H1 (cell line): ENCODE measurements around the gene RAPH1. TPM values are rescaled to one million over a fixed set of nuclear protein-coding genes. Genes with fewer than 3 reads are reported as not detected.

Experiments
- CTCF ChIA-PET: fragments of 300-600 bp; sonication (Branson Sonifier 250); formaldehyde crosslinking; loops from one replicate; lab custom pipeline; 2021; ENCODE audit not compliant: partially characterized antibody; lab: Charles Lee
- POLR2A ChIA-PET: fragments of 300-600 bp; sonication (Branson Sonifier 250); formaldehyde crosslinking; loops from one replicate; lab custom pipeline; 2021; ENCODE audit warnings: inconsistent platforms; ENCODE audit not compliant: partially characterized antibody; lab: Charles Lee
- DNase-seq, 2 experiments: peaks; one replicate each; pipeline versions ENCODE4 v3.0.0 to v3.0.0-alpha.2; 2010 to 2022; ENCODE audit warnings: low spot score in 2 of 2, low read depth in 1 of 2, mixed read lengths in 1 of 2
- FAIRE-seq: peaks from 2 replicates; lab custom pipeline; 2011; peaks lifted over from hg19 to GRCh38; lab: Jason Lieb, UNC
- H2AFZ ChIP-seq: 2 replicates; pipeline ENCODE4 v1.8.1; 2012; ENCODE audit warnings: low read length, inconsistent platforms
- H2AK5ac ChIP-seq: 2 replicates; pipeline ENCODE4 v1.6.1; 2013; ENCODE audit warnings: low read depth, low read length
- H2BK120ac ChIP-seq: replicated peaks from 2 replicates; pipeline ENCODE3; 2013; ENCODE audit warnings: low read depth, low read length, inconsistent platforms
- H2BK12ac ChIP-seq: 2 replicates; pipeline ENCODE4 v1.6.1; 2013; ENCODE audit warnings: low read depth, low read length
- H2BK15ac ChIP-seq: 2 replicates; pipeline ENCODE4 v1.6.1; 2013; ENCODE audit warnings: low read length
- H2BK20ac ChIP-seq: 2 replicates; pipeline ENCODE4 v1.6.1; 2013; ENCODE audit warnings: low read length
- H2BK5ac ChIP-seq: 2 replicates; pipeline ENCODE4 v1.6.1; 2013; ENCODE audit warnings: low read depth, low read length
- H3K14ac ChIP-seq: 2 replicates; pipeline ENCODE4 v1.6.1; 2013; ENCODE audit warnings: inconsistent platforms; ENCODE audit not compliant: insufficient read length
- H3K18ac ChIP-seq: 2 replicates; pipeline ENCODE4 v1.6.1; 2013; ENCODE audit warnings: low read length; ENCODE audit errors: extremely low read depth
- H3K23ac ChIP-seq: 2 replicates; pipeline ENCODE4 v1.6.1; 2013; ENCODE audit warnings: inconsistent platforms; ENCODE audit not compliant: insufficient read length
- H3K23me2 ChIP-seq: 2 replicates; pipeline ENCODE4 v1.6.1; 2013; ENCODE audit warnings: low read depth, low read length
- H3K27ac ChIP-seq: 2 replicates; pipeline ENCODE4 v1.6.1; 2011; ENCODE audit warnings: low read depth, low read length, inconsistent platforms
- H3K27me3 ChIP-seq, 4 experiments: replicated peaks in 1 of 4; 1 replicate in 1 of 4; 2 replicates in 3 of 4; pipeline versions ENCODE4 v1.6.1 to v1.8.1; 2011 to 2013; ENCODE audit warnings: low read length in 3 of 4, mild to moderate bottlenecking in 3 of 4, inconsistent platforms in 2 of 4, mixed read lengths in 2 of 4, moderate library complexity in 1 of 4; ENCODE audit not compliant: control insufficient read depth in 3 of 4, insufficient read depth in 3 of 4; ENCODE audit errors: extremely low read depth in 1 of 4
- H3K36me3 ChIP-seq, 4 experiments: 2 replicates each; pipeline versions ENCODE4 v1.6.1 to v1.8.1; 2011 to 2013; ENCODE audit warnings: mild to moderate bottlenecking in 4 of 4, low read length in 3 of 4, moderate library complexity in 2 of 4, control low read depth in 1 of 4, inconsistent platforms in 1 of 4; ENCODE audit not compliant: insufficient read depth in 4 of 4, control insufficient read depth in 2 of 4
- H3K4ac ChIP-seq: replicated peaks from 2 replicates; pipeline ENCODE3; 2013; ENCODE audit warnings: low read length, low read depth, mixed read lengths, inconsistent platforms; ENCODE audit not compliant: insufficient read length
- H3K4me1 ChIP-seq, 4 experiments: replicated peaks in 1 of 4; 1 replicate in 1 of 4; 2 replicates in 3 of 4; pipeline versions ENCODE4 v1.6.1 to v1.8.1; 2011 to 2013; ENCODE audit warnings: low read length in 3 of 4, inconsistent platforms in 2 of 4, mixed read lengths in 1 of 4; ENCODE audit not compliant: insufficient read depth in 4 of 4, control insufficient read depth in 3 of 4
- H3K4me2 ChIP-seq, 2 experiments: 2 replicates each; pipeline versions ENCODE4 v1.6.1 to v1.8.1; 2011 to 2013; ENCODE audit warnings: low read depth in 2 of 2, low read length in 2 of 2, control low read depth in 1 of 2, inconsistent platforms in 1 of 2, mild to moderate bottlenecking in 1 of 2; ENCODE audit not compliant: insufficient read depth in 1 of 2
- H3K4me3 ChIP-seq, 4 experiments: fragments of 200-600, 300-600 bp in 1 of 4; sonication (generic), shearing (Covaris generic), sonication (Bioruptor Twin) in 1 of 4; 2 replicates each; pipeline versions ENCODE4 v1.5.1 to v1.8.1; 2011 to 2016; ENCODE audit warnings: low read length in 4 of 4, low read depth in 3 of 4, control low read depth in 2 of 4, inconsistent platforms in 2 of 4, mild to moderate bottlenecking in 2 of 4, mixed read lengths in 1 of 4, moderate library complexity in 1 of 4; ENCODE audit not compliant: insufficient read depth in 2 of 4; ENCODE audit errors: extremely low read depth in 1 of 4
- H3K56ac ChIP-seq: replicated peaks from 2 replicates; pipeline ENCODE3; 2013; ENCODE audit warnings: low read depth, mild to moderate bottlenecking, mixed read lengths, low read length, inconsistent platforms; ENCODE audit not compliant: insufficient read length
- H3K79me1 ChIP-seq: 2 replicates; pipeline ENCODE4 v1.6.1; 2013; ENCODE audit warnings: low read depth, low read length, control low read depth
- H3K79me2 ChIP-seq, 2 experiments: 2 replicates each; pipeline versions ENCODE4 v1.6.1 to v1.8.1; 2012 to 2013; ENCODE audit warnings: low read length in 2 of 2, mild to moderate bottlenecking in 2 of 2, inconsistent platforms in 1 of 2; ENCODE audit not compliant: insufficient read depth in 2 of 2, control insufficient read depth in 1 of 2
- H3K9ac ChIP-seq, 4 experiments: replicated peaks in 1 of 4; 1 replicate in 1 of 4; 2 replicates in 3 of 4; pipeline versions ENCODE4 v1.6.1 to v1.8.1; 2011 to 2013; ENCODE audit warnings: low read depth in 3 of 4, low read length in 3 of 4, control low read depth in 2 of 4, mild to moderate bottlenecking in 2 of 4, moderate library complexity in 2 of 4, inconsistent platforms in 1 of 4; ENCODE audit errors: extremely low read depth in 1 of 4
- H3K9me3 ChIP-seq, 2 experiments: 2 replicates each; pipeline versions ENCODE4 v1.6.1 to v1.8.1; 2012 to 2013; ENCODE audit warnings: mild to moderate bottlenecking in 2 of 2, moderate library complexity in 2 of 2, control low read depth in 1 of 2, inconsistent platforms in 1 of 2, low read depth in 1 of 2, low read length in 1 of 2, mixed read lengths in 1 of 2; ENCODE audit not compliant: insufficient read depth in 2 of 2
- H4K20me1 ChIP-seq, 2 experiments: replicated peaks in 1 of 2; 2 replicates each; pipeline versions ENCODE3 to v1.8.1; 2011 to 2013; ENCODE audit warnings: inconsistent platforms in 2 of 2, low read length in 2 of 2, mild to moderate bottlenecking in 1 of 2; ENCODE audit not compliant: insufficient read depth in 2 of 2, control insufficient read depth in 1 of 2
- H4K5ac ChIP-seq: 2 replicates; pipeline ENCODE4 v1.6.1; 2013; ENCODE audit warnings: low read length, low read depth, mixed read lengths, inconsistent platforms; ENCODE audit not compliant: insufficient read length
- H4K8ac ChIP-seq: 2 replicates; pipeline ENCODE4 v1.8.0; 2013; ENCODE audit warnings: mild to moderate bottlenecking, moderate library complexity, low read length, inconsistent platforms; ENCODE audit not compliant: insufficient read depth; ENCODE audit errors: extremely low read depth
- H4K91ac ChIP-seq: replicated peaks from 2 replicates; pipeline ENCODE3; 2013; ENCODE audit warnings: low read length, mixed read lengths, inconsistent platforms; ENCODE audit not compliant: insufficient read length
- BCL11A ChIP-seq, 2 experiments: IDR thresholded peaks; one replicate each; pipeline ENCODE4 v1.6.1; 2011; ENCODE audit warnings: low read depth in 2 of 2, low read length in 2 of 2, mild to moderate bottlenecking in 2 of 2
- CBX5 ChIP-seq: fragments of 300-800, 300-1000 bp; sonication (generic); IDR thresholded peaks from 2 replicates; pipeline ENCODE4 v1.7.1; 2016; ENCODE audit warnings: antibody characterized with exemption, low read length, low read depth
- CBX8 ChIP-seq: fragments of 300-800, 300-1000 bp; sonication (generic); IDR thresholded peaks from 2 replicates; pipeline ENCODE4 v1.7.1; 2016; ENCODE audit warnings: low read depth, low read length, borderline replicate concordance
- JUND ChIP-seq: IDR thresholded peaks from 2 replicates; pipeline ENCODE4 v1.6.1; 2011; ENCODE audit warnings: mild to moderate bottlenecking, improper control_type of control experiment, low read length
- KDM1A ChIP-seq: fragments of 200-600, 300-600 bp; sonication (generic); IDR thresholded peaks from 2 replicates; pipeline ENCODE4 v1.7.1; 2016; ENCODE audit warnings: mild to moderate bottlenecking, low read length, borderline replicate concordance
- SAP30 ChIP-seq: fragments of 300-600 bp; sonication (generic); IDR thresholded peaks from 2 replicates; pipeline ENCODE4 v1.7.1; 2012; ENCODE audit warnings: low read length, moderate library complexity, mild to moderate bottlenecking, inconsistent platforms; ENCODE audit not compliant: insufficient read depth, insufficient replicate concordance
- SP2 ChIP-seq: IDR thresholded peaks from 2 replicates; pipeline ENCODE4 v1.6.1; 2012; ENCODE audit warnings: mild to moderate bottlenecking, low read length, inconsistent platforms
- SRF ChIP-seq: IDR thresholded peaks from 2 replicates; pipeline ENCODE4 v1.6.1; 2011; ENCODE audit warnings: mild to moderate bottlenecking, low read depth, low read length, moderate library complexity
- YY1 ChIP-seq: IDR thresholded peaks from 2 replicates; pipeline ENCODE4 v1.6.1; 2011; ENCODE audit warnings: low read depth, mild to moderate bottlenecking, low read length
- WGBS, 2 experiments: shearing (Covaris generic) in 1 of 2; methylation state at CpG; one replicate each; pipeline versions ENCODE4 v1.1.6 to v1.1.7; 2013 to 2015; ENCODE audit warnings: low lambda C conversion rate in 2 of 2, mixed read lengths in 2 of 2, inconsistent platforms in 1 of 2, low coverage in 1 of 2, missing lambda C conversion rate in 1 of 2; ENCODE audit not compliant: insufficient replicate concordance in 2 of 2, insufficient coverage in 1 of 2, insufficient read length in 1 of 2; ENCODE audit errors: extremely low coverage in 1 of 2, missing lambda C conversion rate in 1 of 2; 5-methylcytosine and 5-hydroxymethylcytosine counted together
- polyA plus RNA-seq, 7 experiments: library from polyadenylated mRNA; depleted of rRNA in 3 of 7; stranded (reverse) in 5 of 7; unstranded in 2 of 7; fragments of >200 nt in 5 of 7; fragments of 200-250 nt in 2 of 7; gene quantifications; 1 replicate in 5 of 7; 2 replicates in 1 of 7; 4 replicates in 1 of 7; pipeline versions ENCODE4 v1.2.1 to v1.2.3, GENCODE V29; 2011 to 2013; ENCODE audit warnings: missing spikeins in 2 of 7, mixed read lengths in 2 of 7
- total RNA-seq: library from RNA; stranded (reverse); fragmentation: NEBNext Ultra II Directional; extraction: Animal tissue kit (Norgen Biotek cat#: 25700); gene quantifications from 2 replicates; pipeline ENCODE4 v1.2.1, GENCODE V29; 2021
- TF ChIP-seq, protein P1 (sequence below): IDR thresholded peaks from 2 replicates; pipeline ENCODE4 v1.6.1; 2012; ENCODE audit warnings: inconsistent platforms
- TF ChIP-seq, protein P2 (sequence below), 3 experiments: IDR thresholded peaks; 1 replicate in 2 of 3; 2 replicates in 1 of 3; pipeline versions ENCODE4 v1.5.1 to v1.6.1; 2011; ENCODE audit warnings: low read length in 3 of 3, mild to moderate bottlenecking in 3 of 3, inconsistent platforms in 2 of 3, low read depth in 1 of 3, moderate library complexity in 1 of 3; ENCODE audit not compliant: insufficient read depth in 1 of 3; ENCODE audit errors: control extremely low read depth in 1 of 3

Gene RAPH1
- total and polyA plus RNA-seq, 2 of the 8 experiments (the other 6 are each of a cell fraction or from before 2014, with no cell fraction given): 3.8 to 27.4 TPM

DNA sequence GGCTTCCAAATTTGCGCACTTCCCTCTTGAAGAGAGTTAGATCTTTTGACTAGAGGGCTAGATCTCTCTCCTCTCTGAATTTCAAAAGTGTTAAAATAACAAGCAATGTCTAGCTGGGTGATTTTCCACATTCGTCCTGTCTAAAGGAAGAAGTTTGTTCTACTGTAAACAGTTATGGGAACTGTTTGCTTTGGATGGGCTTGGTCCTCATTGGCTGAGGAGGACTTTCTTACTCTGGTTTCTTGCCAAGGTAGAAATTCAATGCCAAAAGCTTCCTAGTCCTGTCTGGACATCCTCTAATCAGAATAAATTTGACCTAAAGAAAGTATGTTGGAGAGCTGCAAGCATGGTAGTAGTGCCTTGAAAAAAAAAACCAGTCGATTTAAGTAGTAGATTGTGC is 47.4 kb upstream of the RAPH1 start:
- Histone ChIP-seq H3K9ac (no peak overlapping the region), H3K4ac (no peak overlapping the region), H2BK5ac (no peak overlapping the region), H4K91ac (no peak overlapping the region), H3K14ac (no peak overlapping the region), H2AFZ (no peak overlapping the region), H2BK12ac (no peak overlapping the region), H2AK5ac (no peak overlapping the region), H2BK20ac (no peak overlapping the region), H3K23me2 (no peaks in the 10 kb centered on the region), H3K23ac (no peak overlapping the region), H3K79me1 (no peaks in the 10 kb centered on the region), H2BK15ac (no peak overlapping the region), H4K20me1 (no peaks in the 10 kb centered on the region), H3K36me3 (no peaks in the 10 kb centered on the region), H3K4me2 (no peak overlapping the region), H3K4me1 (peaks cover 0 to 3% (median under 1%) of the 10 kb centered on the region in 4 experiments; a peak in 4 of 7 replicates), H2BK120ac (no peak overlapping the region), H4K5ac (no peak overlapping the region), H3K4me3 (no peak overlapping the region), H3K27ac (no peak overlapping the region), H3K18ac (no peak overlapping the region), H3K9me3 (no peaks in the 10 kb centered on the region), H3K27me3 (no peaks in the 10 kb centered on the region), H3K56ac (no peak overlapping the region), H3K79me2 (no peaks in the 10 kb centered on the region), H4K8ac (no peak overlapping the region)
- CTCF ChIA-PET: no interaction called here
- FAIRE-seq (no peak), DNase-seq (no peak)
- POLR2A ChIA-PET: no interaction called here
- 92% methylated on average over 3 of the region's 3 CpGs; no CpG with 5 or more reads in 1 of the 2 experiments for WGBS, 2 experiments
- no peak for TF ChIP-seq SAP30
- TF ChIP-seq KDM1A: no peak
- no peak for TF ChIP-seq JUND
- TF ChIP-seq CBX5: no peak
- TF ChIP-seq, protein P1, sequence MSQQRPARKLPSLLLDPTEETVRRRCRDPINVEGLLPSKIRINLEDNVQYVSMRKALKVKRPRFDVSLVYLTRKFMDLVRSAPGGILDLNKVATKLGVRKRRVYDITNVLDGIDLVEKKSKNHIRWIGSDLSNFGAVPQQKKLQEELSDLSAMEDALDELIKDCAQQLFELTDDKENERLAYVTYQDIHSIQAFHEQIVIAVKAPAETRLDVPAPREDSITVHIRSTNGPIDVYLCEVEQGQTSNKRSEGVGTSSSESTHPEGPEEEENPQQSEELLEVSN: no peak
- TF ChIP-seq, protein P2, sequence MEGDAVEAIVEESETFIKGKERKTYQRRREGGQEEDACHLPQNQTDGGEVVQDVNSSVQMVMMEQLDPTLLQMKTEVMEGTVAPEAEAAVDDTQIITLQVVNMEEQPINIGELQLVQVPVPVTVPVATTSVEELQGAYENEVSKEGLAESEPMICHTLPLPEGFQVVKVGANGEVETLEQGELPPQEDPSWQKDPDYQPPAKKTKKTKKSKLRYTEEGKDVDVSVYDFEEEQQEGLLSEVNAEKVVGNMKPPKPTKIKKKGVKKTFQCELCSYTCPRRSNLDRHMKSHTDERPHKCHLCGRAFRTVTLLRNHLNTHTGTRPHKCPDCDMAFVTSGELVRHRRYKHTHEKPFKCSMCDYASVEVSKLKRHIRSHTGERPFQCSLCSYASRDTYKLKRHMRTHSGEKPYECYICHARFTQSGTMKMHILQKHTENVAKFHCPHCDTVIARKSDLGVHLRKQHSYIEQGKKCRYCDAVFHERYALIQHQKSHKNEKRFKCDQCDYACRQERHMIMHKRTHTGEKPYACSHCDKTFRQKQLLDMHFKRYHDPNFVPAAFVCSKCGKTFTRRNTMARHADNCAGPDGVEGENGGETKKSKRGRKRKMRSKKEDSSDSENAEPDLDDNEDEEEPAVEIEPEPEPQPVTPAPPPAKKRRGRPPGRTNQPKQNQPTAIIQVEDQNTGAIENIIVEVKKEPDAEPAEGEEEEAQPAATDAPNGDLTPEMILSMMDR (IDR thresholded peaks at IDR 0.05; ENCODE audit: control extremely low read depth in 1 of 3, insufficient read depth in 1 of 3, low read depth in 1 of 3, low read length in 3 of 3): no peak
- TF ChIP-seq SRF: no peak
- TF ChIP-seq BCL11A (IDR thresholded peaks at IDR 0.05; ENCODE audit: low read depth in 2 of 2, low read length in 2 of 2): no peak
- TF ChIP-seq CBX8: no peak
- no peak for TF ChIP-seq YY1
- TF ChIP-seq SP2: no peak
